Peyer's patch (tissue), 4 donors: ENCODE results near the gene CFAP107.

Experiments used
- CTCF ChIP-seq, 6 experiments: fragments of 450-650 bp in 4 of 6; fragments of 200-600 bp in 2 of 6; sonication (generic) in 1 of 6; IDR thresholded peaks; one replicate each; pipeline ENCODE4 v1.5.1; 2017 to 2019; ENCODE audit warnings: antibody characterized with exemption in 6 of 6, mild to moderate bottlenecking in 3 of 6, moderate library complexity in 1 of 6
- POLR2A ChIP-seq, 2 donors: fragments of 450-650 bp; IDR thresholded peaks; one replicate each; pipeline ENCODE4 v1.5.1; 2017; ENCODE audit warnings: antibody characterized with exemption in 2 of 2, mild to moderate bottlenecking in 2 of 2, moderate library complexity in 2 of 2

GRCh38 chr1:12761781-12762180 is 15.8 kb downstream of the CFAP107 start:
- TF ChIP-seq CTCF (IDR thresholded peaks at IDR 0.05) (no peak), POLR2A (IDR thresholded peaks at IDR 0.05) (no peak)
